ENCODE results near the gene ANXA2. TPM values are rescaled to one million over a fixed set of nuclear protein-coding genes. Genes with fewer than 3 reads are reported as not detected.

Gene ANXA2
- total and polyA plus RNA-seq, 4 donors, result 851 to 1,294 (median 1,171) TPM

- no peak for DNase-seq
- peak overlapping the region in 1 of 2 donors; percentile 67 for H3K9ac ChIP-seq (ENCODE audit: insufficient read depth in 1 of 2, low read length in 2 of 2)
- ATAC-seq (ENCODE audit: insufficient read depth, low FRiP score), result no peak
- no peak overlapping the region for H3K4me3 ChIP-seq
- H3K27me3 ChIP-seq (ENCODE audit: control insufficient read depth in 3 of 3, insufficient read depth in 3 of 3, low read length in 2 of 3), result no peaks in the 10 kb centered on the region
- 51 to 58% methylated on average over 21 of the region's 21 CpGs for WGBS, 2 donors
- H3K36me3 ChIP-seq (ENCODE audit: control insufficient read depth in 4 of 4, insufficient read depth in 4 of 4, low read length in 4 of 4), result peaks cover 0 to 9% (median 5%) of the 10 kb centered on the region in 4 donors
- no peaks in the 10 kb centered on the region for H3K9me3 ChIP-seq (ENCODE audit: control insufficient read depth in 4 of 4, insufficient read depth in 3 of 4, low read length in 3 of 4)
- H3K27ac ChIP-seq (ENCODE audit: low read depth in 1 of 2, low read length in 1 of 2), result peak overlapping the region in 1 of 2 donors; percentile 61
- no peak for TF ChIP-seq CTCF (IDR thresholded peaks at IDR 0.05; ENCODE audit: control extremely low read depth, extremely low read depth)
- H3K4me1 ChIP-seq (ENCODE audit: control insufficient read depth in 5 of 5, insufficient read depth in 5 of 5, low read length in 5 of 5), result peaks cover 7 to 40% (median 20%) of the 10 kb centered on the region in 5 donors
These were observed 1.6 kb upstream of the ANXA2 start for GRCh38 chr15:60399246-60399915.

- Histone ChIP-seq H3K4me3 (peak overlapping the region; percentile 85), H3K4me1 (ENCODE audit: control insufficient read depth in 5 of 5, insufficient read depth in 5 of 5, low read length in 5 of 5) (peaks cover 18 to 62% (median 40%) of the 10 kb centered on the region in 5 donors), H3K27ac (ENCODE audit: low read depth in 1 of 2, low read length in 1 of 2) (peak overlapping the region; percentile 96 to 100), H3K27me3 (ENCODE audit: control insufficient read depth in 3 of 3, insufficient read depth in 3 of 3, low read length in 2 of 3) (no peaks in the 10 kb centered on the region), H3K36me3 (ENCODE audit: control insufficient read depth in 4 of 4, insufficient read depth in 4 of 4, low read length in 4 of 4) (peaks cover 0 to 14% (median 6%) of the 10 kb centered on the region in 4 donors), H3K9me3 (ENCODE audit: control insufficient read depth in 4 of 4, insufficient read depth in 3 of 4, low read length in 3 of 4) (no peaks in the 10 kb centered on the region), H3K9ac (ENCODE audit: insufficient read depth in 1 of 2, low read length in 2 of 2) (peak overlapping the region; percentile 82 to 84)
- DNase-seq (peak; percentile 68 to 81 (median 71)), ATAC-seq (ENCODE audit: insufficient read depth, low FRiP score) (peak; percentile 36)
- 2 to 5% methylated on average over 34 to 37 of the region's 37 CpGs for WGBS, 2 donors
- TF ChIP-seq CTCF (IDR thresholded peaks at IDR 0.05; ENCODE audit: control extremely low read depth, extremely low read depth), result no peak
These were observed 621 bp downstream of the ANXA2 start for GRCh38 chr15:60396958-60397771.

GRCh38 chr15:60396560-60396957, 1.2 kb downstream of the ANXA2 start:
- Histone ChIP-seq H3K36me3 (ENCODE audit: control insufficient read depth in 4 of 4, insufficient read depth in 4 of 4, low read length in 4 of 4) (peaks cover 0 to 14% (median 6%) of the 10 kb centered on the region in 4 donors), H3K4me3 (peak overlapping the region; percentile 85), H3K4me1 (ENCODE audit: control insufficient read depth in 5 of 5, insufficient read depth in 5 of 5, low read length in 5 of 5) (peaks cover 18 to 68% (median 45%) of the 10 kb centered on the region in 5 donors), H3K27me3 (ENCODE audit: control insufficient read depth in 3 of 3, insufficient read depth in 3 of 3, low read length in 2 of 3) (no peaks in the 10 kb centered on the region), H3K9ac (ENCODE audit: insufficient read depth in 1 of 2, low read length in 2 of 2) (peak overlapping the region; percentile 82 to 84), H3K9me3 (ENCODE audit: control insufficient read depth in 4 of 4, insufficient read depth in 3 of 4, low read length in 3 of 4) (no peaks in the 10 kb centered on the region), H3K27ac (ENCODE audit: low read depth in 1 of 2, low read length in 1 of 2) (peak overlapping the region; percentile 96 to 100)
- ATAC-seq (ENCODE audit: insufficient read depth, low FRiP score), result no peak
- WGBS, 2 donors, result 41 to 76% methylated on average over 5 of the region's 5 CpGs
- no peak for TF ChIP-seq CTCF (IDR thresholded peaks at IDR 0.05; ENCODE audit: control extremely low read depth, extremely low read depth)
- peak in 1 of 3 donors; percentile 31 for DNase-seq
